ENCODE measurements around the gene SLC6A7.

Gene SLC6A7

GRCh38 chr5:150219142-150219541, 29.3 kb downstream of the SLC6A7 start:
- H3K27ac ChIP-seq (ENCODE audit: low read depth, low read length), result no peak overlapping the region
- H3K9me2 ChIP-seq (replicated peaks; ENCODE audit: control insufficient read depth, low read length), result no peaks in the 10 kb centered on the region
- H3K79me2 ChIP-seq (ENCODE audit: control insufficient read depth, low read length), result no peaks in the 10 kb centered on the region
- H3K36me3 ChIP-seq (ENCODE audit: control insufficient read depth, low read length), result no peaks in the 10 kb centered on the region
- TF ChIP-seq CTCF (IDR thresholded peaks at IDR 0.05; ENCODE audit: low read depth, low read length, poor library complexity, severe bottlenecking), result no peak
- H3F3A ChIP-seq (ENCODE audit: control insufficient read depth, insufficient read depth), result no peaks in the 10 kb centered on the region
- no peaks in the 10 kb centered on the region for H4K20me1 ChIP-seq (ENCODE audit: control insufficient read depth, insufficient read depth, low read depth, low read length)
- no peaks in the 10 kb centered on the region for H3K9me3 ChIP-seq (ENCODE audit: control insufficient read depth, insufficient read depth, low read length)
- peaks cover 9% of the 10 kb centered on the region; the same call in 1 of the 2 replicates for H3K27me3 ChIP-seq (ENCODE audit: control insufficient read depth, low read length)
- no peaks in the 10 kb centered on the region for H3K4me1 ChIP-seq (ENCODE audit: control insufficient read depth, low read length)
- no peak overlapping the region for H3K4me3 ChIP-seq (ENCODE audit: low read length)
- no peak overlapping the region for H3K4me2 ChIP-seq (ENCODE audit: low read length)

- H3K27ac ChIP-seq (ENCODE audit: low read depth, low read length), result no peak overlapping the region
- H3K4me1 ChIP-seq (ENCODE audit: control insufficient read depth, low read length), result no peaks in the 10 kb centered on the region
- H3K79me2 ChIP-seq (ENCODE audit: control insufficient read depth, low read length), result no peaks in the 10 kb centered on the region
- TF ChIP-seq CTCF (IDR thresholded peaks at IDR 0.05; ENCODE audit: low read depth, low read length, poor library complexity, severe bottlenecking), result no peak
- no peak for TF ChIP-seq EZH2phosphoT487 (IDR thresholded peaks at IDR 0.05; ENCODE audit: borderline replicate concordance, low read length)
- no peaks in the 10 kb centered on the region for H3F3A ChIP-seq (ENCODE audit: control insufficient read depth, insufficient read depth)
- H3K9me3 ChIP-seq (ENCODE audit: control insufficient read depth, insufficient read depth, low read length), result no peaks in the 10 kb centered on the region
- no peaks in the 10 kb centered on the region for H3K36me3 ChIP-seq (ENCODE audit: control insufficient read depth, low read length)
- H3K9me2 ChIP-seq (replicated peaks; ENCODE audit: control insufficient read depth, low read length), result no peaks in the 10 kb centered on the region
- peaks cover 9% of the 10 kb centered on the region; the same call in 1 of the 2 replicates for H3K27me3 ChIP-seq (ENCODE audit: control insufficient read depth, low read length)
- no peak overlapping the region for H3K4me3 ChIP-seq (ENCODE audit: low read length)
- H3K4me2 ChIP-seq (ENCODE audit: low read length), result no peak overlapping the region
- no peaks in the 10 kb centered on the region for H4K20me1 ChIP-seq (ENCODE audit: control insufficient read depth, insufficient read depth, low read depth, low read length)
Measured at GRCh38 chr5:150219861-150220260, 30.0 kb downstream of the SLC6A7 start.

DNA sequence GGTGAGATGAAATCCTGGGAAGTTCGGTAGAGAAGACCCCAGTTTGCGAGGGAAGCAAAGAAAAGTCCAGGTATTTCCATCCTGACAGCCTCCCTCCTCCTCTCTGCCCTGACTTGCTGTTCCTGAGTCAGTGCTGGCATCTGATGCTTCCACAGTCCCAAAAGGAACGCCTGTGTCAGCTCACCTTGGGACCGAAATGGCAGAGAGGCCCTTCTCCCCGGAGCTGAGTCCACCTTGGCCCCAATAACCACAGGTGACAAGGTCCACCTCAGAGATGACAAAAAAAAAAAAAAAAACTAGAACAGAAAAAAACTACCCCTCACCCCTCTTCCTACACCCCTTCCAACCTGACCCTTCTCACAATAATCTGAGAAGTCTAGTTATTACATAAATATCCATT, 31.6 kb downstream of the SLC6A7 start:
- Histone ChIP-seq H4K20me1 (ENCODE audit: control insufficient read depth, insufficient read depth, low read depth, low read length) (no peaks in the 10 kb centered on the region), H3K4me1 (ENCODE audit: control insufficient read depth, low read length) (no peaks in the 10 kb centered on the region), H3K27ac (ENCODE audit: low read depth, low read length) (no peak overlapping the region), H3K4me3 (ENCODE audit: low read length) (no peak overlapping the region), H3K27me3 (ENCODE audit: control insufficient read depth, low read length) (peaks cover 9% of the 10 kb centered on the region; the same call in 1 of the 2 replicates), H3K9me3 (ENCODE audit: control insufficient read depth, insufficient read depth, low read length) (no peaks in the 10 kb centered on the region), H3K4me2 (ENCODE audit: low read length) (no peak overlapping the region), H3K9me2 (replicated peaks; ENCODE audit: control insufficient read depth, low read length) (no peaks in the 10 kb centered on the region), H3K79me2 (ENCODE audit: control insufficient read depth, low read length) (no peaks in the 10 kb centered on the region), H3K36me3 (ENCODE audit: control insufficient read depth, low read length) (no peaks in the 10 kb centered on the region), H3F3A (ENCODE audit: control insufficient read depth, insufficient read depth) (no peaks in the 10 kb centered on the region)
- TF ChIP-seq CTCF (IDR thresholded peaks at IDR 0.05; ENCODE audit: low read depth, low read length, poor library complexity, severe bottlenecking), result no peak
- TF ChIP-seq EZH2phosphoT487 (IDR thresholded peaks at IDR 0.05; ENCODE audit: borderline replicate concordance, low read length), result no peak

GRCh38 chr5:150222906-150223305, 33.0 kb downstream of the SLC6A7 start:
- Histone ChIP-seq H3K9me2 (replicated peaks; ENCODE audit: control insufficient read depth, low read length) (no peaks in the 10 kb centered on the region), H3K27me3 (ENCODE audit: control insufficient read depth, low read length) (peaks cover 1% of the 10 kb centered on the region; the same call in 1 of the 2 replicates), H3K36me3 (ENCODE audit: control insufficient read depth, low read length) (no peaks in the 10 kb centered on the region), H3K9me3 (ENCODE audit: control insufficient read depth, insufficient read depth, low read length) (no peaks in the 10 kb centered on the region), H3K4me1 (ENCODE audit: control insufficient read depth, low read length) (no peaks in the 10 kb centered on the region), H3K4me3 (ENCODE audit: low read length) (no peak overlapping the region), H3F3A (ENCODE audit: control insufficient read depth, insufficient read depth) (no peaks in the 10 kb centered on the region), H3K4me2 (ENCODE audit: low read length) (no peak overlapping the region), H3K79me2 (ENCODE audit: control insufficient read depth, low read length) (no peaks in the 10 kb centered on the region), H3K27ac (ENCODE audit: low read depth, low read length) (no peak overlapping the region), H4K20me1 (ENCODE audit: control insufficient read depth, insufficient read depth, low read depth, low read length) (no peaks in the 10 kb centered on the region)
- TF ChIP-seq CTCF (IDR thresholded peaks at IDR 0.05; ENCODE audit: low read depth, low read length, poor library complexity, severe bottlenecking) (no peak), EZH2phosphoT487 (IDR thresholded peaks at IDR 0.05; ENCODE audit: borderline replicate concordance, low read length) (no peak)

All from DOHH2 (cell line).